ENCODE results near the gene ECI2. TPM values are rescaled to one million over a fixed set of nuclear protein-coding genes. Genes with fewer than 3 reads are reported as not detected.

Gene ECI2
- total and polyA plus RNA-seq, 2 of the 13 experiments (the other 11 are each of a cell fraction or from before 2014, with no cell fraction given) = 78.5 to 228 TPM

GRCh38 chr6:4155848-4156466 is 20.6 kb upstream of the ECI2 start (continued):
- TF ChIP-seq ZNF468 (CRISPR knock-in tag; IDR thresholded peaks at IDR 0.05) (no peak), ARID5B (CRISPR knock-in tag; IDR thresholded peaks at IDR 0.05) (peak; percentile 34; the same call in 1 of the 2 replicates), GTF3A (CRISPR knock-in tag; conservative IDR thresholded peaks at IDR 0.05) (no peak), IRF1 (CRISPR knock-in tag; IDR thresholded peaks at IDR 0.05; ENCODE audit: low read depth) (no peak), TGIF2 (CRISPR knock-in tag; IDR thresholded peaks at IDR 0.05) (0 out of 2 replicates have a peak, but pooled peaks have one; percentile 30), ZNF788 (CRISPR knock-in tag; IDR thresholded peaks at IDR 0.05; ENCODE audit: borderline replicate concordance) (no peak), MTA1 (CRISPR knock-in tag; IDR thresholded peaks at IDR 0.05; ENCODE audit: borderline replicate concordance) (no peak), ERF (CRISPR knock-in tag; IDR thresholded peaks at IDR 0.05) (peak; percentile 45; the same call in 1 of the 2 replicates), MEIS2 (CRISPR knock-in tag; IDR thresholded peaks at IDR 0.05) (no peak), ZNF615 (CRISPR knock-in tag; IDR thresholded peaks at IDR 0.05; ENCODE audit: borderline replicate concordance) (no peak), E2F5 (CRISPR knock-in tag; conservative IDR thresholded peaks at IDR 0.05) (no peak), GMEB1 (CRISPR knock-in tag; IDR thresholded peaks at IDR 0.05; ENCODE audit: borderline replicate concordance) (no peak), ZNF691 (CRISPR knock-in tag; IDR thresholded peaks at IDR 0.05; ENCODE audit: borderline replicate concordance, low read depth) (no peak; the same call in 1 of the 2 replicates), ZNF354B (CRISPR knock-in tag; IDR thresholded peaks at IDR 0.05) (no peak), CENPBD1 (CRISPR knock-in tag; IDR thresholded peaks at IDR 0.05; ENCODE audit: borderline replicate concordance, low read depth) (no peak), BRCA1 (CRISPR knock-in tag; IDR thresholded peaks at IDR 0.05) (no peak), WIZ (CRISPR knock-in tag; IDR thresholded peaks at IDR 0.05) (no peak), ZNF513 (CRISPR knock-in tag; conservative IDR thresholded peaks at IDR 0.05) (no peak)

Data from HepG2 (cell line).